ENCODE results near the gene GLRA3.

The GLRA3 gene

GRCh38 chr4:174593701-174594100 is 235.3 kb downstream of the GLRA3 start:
- TF ChIP-seq SNAI2 (CRISPR knock-in tag; IDR thresholded peaks at IDR 0.05) = no peak
- TF ChIP-seq TCF4 (CRISPR knock-in tag; IDR thresholded peaks at IDR 0.05; ENCODE audit: borderline replicate concordance) = no peak
- no peak for ATAC-seq

- no peak for ATAC-seq
- TF ChIP-seq ZNF8 (CRISPR knock-in tag; IDR thresholded peaks at IDR 0.05) (no peak), POU6F1 (CRISPR knock-in tag; IDR thresholded peaks at IDR 0.05; ENCODE audit: borderline replicate concordance, low read depth) (no peak), ISL1 (CRISPR knock-in tag; IDR thresholded peaks at IDR 0.05) (no peak), PATZ1 (CRISPR knock-in tag; IDR thresholded peaks at IDR 0.05; ENCODE audit: borderline replicate concordance) (no peak), PPARA (CRISPR knock-in tag; IDR thresholded peaks at IDR 0.05; ENCODE audit: borderline replicate concordance) (no peak), ESRRG (CRISPR knock-in tag; IDR thresholded peaks at IDR 0.05) (no peak), CSRNP3 (CRISPR knock-in tag; IDR thresholded peaks at IDR 0.05) (no peak), ARNTL (CRISPR knock-in tag; IDR thresholded peaks at IDR 0.05; ENCODE audit: borderline replicate concordance, low read depth) (no peak), CSDC2 (CRISPR knock-in tag; IDR thresholded peaks at IDR 0.05) (no peak), RARB (CRISPR knock-in tag; IDR thresholded peaks at IDR 0.05) (no peak), TSHZ2 (CRISPR knock-in tag; IDR thresholded peaks at IDR 0.05) (no peak), CREB5 (CRISPR knock-in tag; IDR thresholded peaks at IDR 0.05; ENCODE audit: low read depth) (no peak), ZFP3 (CRISPR knock-in tag; IDR thresholded peaks at IDR 0.05) (no peak), ZFP30 (CRISPR knock-in tag; IDR thresholded peaks at IDR 0.05) (no peak), GLIS3 (CRISPR knock-in tag; IDR thresholded peaks at IDR 0.05) (no peak)
Observed at GRCh38 chr4:174592985-174593335, 236.1 kb downstream of the GLRA3 start.

GRCh38 chr4:174592256-174592984 is 236.6 kb downstream of the GLRA3 start:
- no peak for ATAC-seq
- TF ChIP-seq ISL1 (CRISPR knock-in tag; IDR thresholded peaks at IDR 0.05) (no peak), CREB5 (CRISPR knock-in tag; IDR thresholded peaks at IDR 0.05; ENCODE audit: low read depth) (no peak), POU6F1 (CRISPR knock-in tag; IDR thresholded peaks at IDR 0.05; ENCODE audit: borderline replicate concordance, low read depth) (no peak), ZNF8 (CRISPR knock-in tag; IDR thresholded peaks at IDR 0.05) (no peak), TCF4 (CRISPR knock-in tag; IDR thresholded peaks at IDR 0.05; ENCODE audit: borderline replicate concordance) (no peak), BACH2 (CRISPR knock-in tag; IDR thresholded peaks at IDR 0.05; ENCODE audit: borderline replicate concordance) (no peak), OSR1 (CRISPR knock-in tag; IDR thresholded peaks at IDR 0.05) (no peak), PATZ1 (CRISPR knock-in tag; IDR thresholded peaks at IDR 0.05; ENCODE audit: borderline replicate concordance) (no peak), PPARA (CRISPR knock-in tag; IDR thresholded peaks at IDR 0.05; ENCODE audit: borderline replicate concordance) (no peak)

Data from SK-N-SH treated with all-trans-retinoic acid at 6 μM for 48 hours (cell line).